ENCODE measurements around the gene GAL3ST1.

GAL3ST1 gene

GRCh38 chr22:30511109-30511508, 63.4 kb downstream of the GAL3ST1 start:
- no peak for ATAC-seq
- H3K27ac Mint-ChIP-seq, result no peak overlapping the region
- no peak overlapping the region for H3K4me3 Mint-ChIP-seq
- H3K4me1 Mint-ChIP-seq, result no peaks in the 10 kb centered on the region
- peaks cover 3% of the 10 kb centered on the region for H3K9me3 Mint-ChIP-seq
- no peaks in the 10 kb centered on the region for H3K36me3 Mint-ChIP-seq
- H3K27me3 Mint-ChIP-seq, result peaks cover 40% of the 10 kb centered on the region

- H3K36me3 Mint-ChIP-seq, result no peaks in the 10 kb centered on the region
- peaks cover 52% of the 10 kb centered on the region for H3K27me3 Mint-ChIP-seq
- H3K4me1 Mint-ChIP-seq, result no peaks in the 10 kb centered on the region
- H3K9me3 Mint-ChIP-seq, result peaks cover under 1% of the 10 kb centered on the region
- no peak for ATAC-seq
- H3K27ac Mint-ChIP-seq, result no peak overlapping the region
- no peak overlapping the region for H3K4me3 Mint-ChIP-seq
These were observed 66.2 kb downstream of the GAL3ST1 start for GRCh38 chr22:30508216-30508615.

GRCh38 chr22:30507670-30508069, 66.8 kb downstream of the GAL3ST1 start:
- no peaks in the 10 kb centered on the region for H3K9me3 Mint-ChIP-seq
- H3K4me1 Mint-ChIP-seq, result no peaks in the 10 kb centered on the region
- no peak overlapping the region for H3K4me3 Mint-ChIP-seq
- H3K36me3 Mint-ChIP-seq, result no peaks in the 10 kb centered on the region
- no peak overlapping the region for H3K27ac Mint-ChIP-seq
- peaks cover 58% of the 10 kb centered on the region for H3K27me3 Mint-ChIP-seq
- no peak for ATAC-seq

GRCh38 chr22:30506507-30506968, 67.9 kb downstream of the GAL3ST1 start:
- Mint-ChIP-seq H3K9me3 (no peaks in the 10 kb centered on the region), H3K27ac (no peak overlapping the region), H3K36me3 (no peaks in the 10 kb centered on the region), H3K4me1 (no peaks in the 10 kb centered on the region), H3K27me3 (peaks cover 60% of the 10 kb centered on the region), H3K4me3 (no peak overlapping the region)
- ATAC-seq, result no peak

Measured in stimulated activated memory B cell treated with anti-CD40 and anti-IgM and Interleukin-4, amounts not matched to agents 10 μg/mL and 1 μg/mL and 100 μg/mL, for 72 hours (primary cell).